ENCODE measurements around the gene PRPSAP2.
A peak's percentile ranks its signal among the peaks of the same experiment; 100 is the strongest.
"Not testable (repeated sequence)": the region's sequence is repeated elsewhere in the genome, so short reads cannot be mapped to it uniquely, and the experiment has no call there.

Gene PRPSAP2

DNA sequence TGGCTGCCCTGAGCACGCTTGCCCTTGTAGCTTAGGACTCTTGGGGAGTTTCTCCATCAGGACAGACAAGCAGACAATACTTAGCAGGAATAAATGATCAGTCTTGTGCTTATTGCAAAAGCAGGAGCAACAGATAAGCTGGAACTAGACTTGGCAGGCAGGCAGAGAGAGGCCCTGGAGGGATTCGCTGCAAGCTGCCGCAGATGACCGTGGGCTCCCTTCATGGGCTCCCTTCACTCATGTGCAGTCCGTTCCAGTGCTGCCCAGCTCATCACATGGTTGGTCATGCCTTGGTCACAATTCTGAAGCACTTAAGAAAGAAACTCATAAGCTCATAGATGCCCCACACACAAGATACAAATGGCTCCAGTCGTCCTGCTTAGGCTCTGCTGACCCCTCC lies 91.6 kb downstream of the PRPSAP2 start:
- H3K4me2 ChIP-seq (ENCODE audit: low read length), result no peak overlapping the region
- H3K4me3 ChIP-seq (ENCODE audit: low read length), result no peak overlapping the region
- H3K4me1 ChIP-seq (ENCODE audit: control insufficient read depth, insufficient read depth, low read length), result no peaks in the 10 kb centered on the region
- H3K27me3 ChIP-seq (ENCODE audit: control insufficient read depth, insufficient read depth, low read length), result peaks cover 65% of the 10 kb centered on the region
- no peaks in the 10 kb centered on the region for H3K9me3 ChIP-seq (replicated peaks; ENCODE audit: low read length)
- H3K9ac ChIP-seq (ENCODE audit: low read depth, low read length), result no peak overlapping the region
- no peaks in the 10 kb centered on the region for H3K36me3 ChIP-seq (ENCODE audit: insufficient read depth, low read length)

GRCh38 chr17:18950346-18950745 lies 92.4 kb downstream of the PRPSAP2 start:
- H3K4me1 ChIP-seq (ENCODE audit: control insufficient read depth, insufficient read depth, low read length), result no peaks in the 10 kb centered on the region

DNA sequence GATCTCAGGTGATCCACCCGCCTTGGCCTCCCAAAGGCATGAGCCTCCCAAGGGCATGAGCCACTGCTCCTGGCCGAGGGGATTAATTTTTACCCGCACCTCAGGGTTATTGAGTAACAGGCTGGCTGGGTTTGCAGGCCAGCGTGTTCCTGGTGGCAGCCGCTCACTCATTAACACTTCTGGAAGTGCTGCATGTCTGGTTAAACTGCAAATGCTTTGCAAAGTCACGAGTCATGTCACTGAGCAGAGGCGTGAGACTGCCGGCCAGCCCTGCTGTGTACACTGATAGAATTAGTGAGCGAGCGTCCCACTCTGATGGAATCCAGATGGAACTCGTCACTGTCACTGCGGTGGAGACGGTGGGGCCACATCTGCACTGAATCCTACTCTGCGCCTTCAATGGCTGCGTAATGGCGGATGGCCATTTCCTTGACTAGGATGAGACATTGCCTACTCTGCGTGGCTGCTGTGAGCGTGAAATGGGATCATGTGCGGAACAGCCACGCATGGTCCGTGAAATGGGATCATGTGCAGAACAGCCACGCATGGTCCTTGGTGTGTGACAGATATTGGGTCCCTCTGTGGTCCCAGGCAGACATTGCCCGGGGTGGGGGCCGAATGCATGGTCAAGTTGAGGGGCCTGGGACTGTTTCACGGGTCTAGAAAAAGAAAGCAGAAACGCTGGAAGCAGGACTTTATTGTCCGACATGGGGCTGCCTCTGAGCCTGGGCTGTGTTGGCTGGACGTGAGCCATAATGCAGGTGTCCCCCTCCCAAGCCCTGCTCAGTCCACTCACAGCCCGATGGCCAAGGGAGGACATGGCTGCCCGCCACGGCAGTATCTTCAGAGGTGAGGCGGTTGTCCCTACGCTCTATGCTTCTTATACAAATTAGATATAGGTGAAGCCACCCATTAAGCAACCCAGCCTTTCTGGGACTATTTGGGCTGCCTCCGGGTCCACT lies 93.3 kb downstream of the PRPSAP2 start:
- H3K4me1 ChIP-seq (ENCODE audit: control insufficient read depth, insufficient read depth, low read length), result no peaks in the 10 kb centered on the region
- H3K36me3 ChIP-seq (ENCODE audit: insufficient read depth, low read length), result no peaks in the 10 kb centered on the region
- H3K9ac ChIP-seq (ENCODE audit: low read depth, low read length), result no peak overlapping the region
- H3K4me2 ChIP-seq (ENCODE audit: low read length), result peak overlapping the region; percentile 19
- H3K27me3 ChIP-seq (ENCODE audit: control insufficient read depth, insufficient read depth, low read length), result peaks cover 50% of the 10 kb centered on the region
- no peak overlapping the region for H3K4me3 ChIP-seq (ENCODE audit: low read length)
- H3K9me3 ChIP-seq (replicated peaks; ENCODE audit: low read length), result no peaks in the 10 kb centered on the region

More at GRCh38 chr17:18950346-18950745, 92.4 kb downstream of the PRPSAP2 start:
- Histone ChIP-seq H3K4me2 (ENCODE audit: low read length) (no peak overlapping the region), H3K36me3 (ENCODE audit: insufficient read depth, low read length) (no peaks in the 10 kb centered on the region), H3K9ac (ENCODE audit: low read depth, low read length) (no peak overlapping the region), H3K27me3 (ENCODE audit: control insufficient read depth, insufficient read depth, low read length) (peaks cover 57% of the 10 kb centered on the region), H3K9me3 (replicated peaks; ENCODE audit: low read length) (no peaks in the 10 kb centered on the region), H3K4me3 (ENCODE audit: low read length) (no peak overlapping the region)

GRCh38 chr17:18951941-18952842 lies 94.3 kb downstream of the PRPSAP2 start, which contains the start of gene SLC5A10:
Gene SLC5A10, plus strand, starts transcription at chr17:18952165. Its CDS starts 41 bp downstream, at chr17:18952206.
- no peaks in the 10 kb centered on the region for H3K36me3 ChIP-seq (ENCODE audit: insufficient read depth, low read length)
- peak within 1 kb of the TSS; percentile 19 for H3K4me2 ChIP-seq (ENCODE audit: low read length)
- H3K9me3 ChIP-seq (replicated peaks; ENCODE audit: low read length), result no peaks in the 10 kb centered on the region
- no peaks in the 10 kb centered on the region for H3K4me1 ChIP-seq (ENCODE audit: control insufficient read depth, insufficient read depth, low read length)
- no peak within 1 kb of the TSS for H3K9ac ChIP-seq (ENCODE audit: low read depth, low read length)
- H3K4me3 ChIP-seq (ENCODE audit: low read length), result no peak within 1 kb of the TSS
- H3K27me3 ChIP-seq (ENCODE audit: control insufficient read depth, insufficient read depth, low read length), result peaks cover 43% of the 10 kb centered on the region

- Histone ChIP-seq H3K4me3 (ENCODE audit: low read length) (no peak overlapping the region), H3K9me3 (replicated peaks; ENCODE audit: low read length) (no peaks in the 10 kb centered on the region), H3K9ac (ENCODE audit: low read depth, low read length) (no peak overlapping the region), H3K27me3 (ENCODE audit: control insufficient read depth, insufficient read depth, low read length) (peaks cover 33% of the 10 kb centered on the region), H3K36me3 (ENCODE audit: insufficient read depth, low read length) (no peaks in the 10 kb centered on the region), H3K4me1 (ENCODE audit: control insufficient read depth, insufficient read depth, low read length) (no peaks in the 10 kb centered on the region), H3K4me2 (ENCODE audit: low read length) (no peak overlapping the region)
Observed at GRCh38 chr17:18953231-18953728, 95.3 kb downstream of the PRPSAP2 start.

DNA sequence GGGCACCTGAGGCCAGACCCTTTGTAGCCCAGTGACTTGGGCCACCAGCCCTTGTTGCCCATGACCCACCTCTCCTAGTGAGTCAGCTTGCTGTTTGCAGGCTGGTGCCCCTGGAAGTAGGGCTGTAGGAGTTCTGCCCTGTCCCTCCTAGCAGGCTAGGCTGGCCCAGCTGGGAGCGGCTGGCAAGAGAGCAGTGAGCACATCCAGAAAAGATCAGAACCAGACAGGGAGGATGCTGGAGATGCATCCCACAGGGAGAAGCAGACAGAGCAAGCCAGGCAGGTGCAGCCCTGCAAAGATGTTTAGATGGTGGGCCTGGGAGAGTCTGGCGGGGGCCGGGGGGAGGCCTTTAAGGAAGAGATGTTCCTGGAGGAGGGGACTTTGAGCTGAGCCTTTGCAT lies 96.4 kb downstream of the PRPSAP2 start:
- Histone ChIP-seq H3K9ac (ENCODE audit: low read depth, low read length) (no peak overlapping the region), H3K4me3 (ENCODE audit: low read length) (no peak overlapping the region), H3K4me2 (ENCODE audit: low read length) (no peak overlapping the region), H3K4me1 (ENCODE audit: control insufficient read depth, insufficient read depth, low read length) (no peaks in the 10 kb centered on the region), H3K9me3 (replicated peaks; ENCODE audit: low read length) (no peaks in the 10 kb centered on the region), H3K27me3 (ENCODE audit: control insufficient read depth, insufficient read depth, low read length) (peaks cover 33% of the 10 kb centered on the region), H3K36me3 (ENCODE audit: insufficient read depth, low read length) (no peaks in the 10 kb centered on the region)

- H3K9ac ChIP-seq (ENCODE audit: low read depth, low read length), result no peak overlapping the region
- H3K27me3 ChIP-seq (ENCODE audit: control insufficient read depth, insufficient read depth, low read length), result peaks cover 26% of the 10 kb centered on the region
- no peaks in the 10 kb centered on the region for H3K9me3 ChIP-seq (replicated peaks; ENCODE audit: low read length)
- no peak overlapping the region for H3K4me2 ChIP-seq (ENCODE audit: low read length)
- no peak overlapping the region for H3K4me3 ChIP-seq (ENCODE audit: low read length)
- H3K36me3 ChIP-seq (ENCODE audit: insufficient read depth, low read length), result no peaks in the 10 kb centered on the region
- H3K4me1 ChIP-seq (ENCODE audit: control insufficient read depth, insufficient read depth, low read length), result no peaks in the 10 kb centered on the region
Observed at GRCh38 chr17:18955009-18955408, 97.1 kb downstream of the PRPSAP2 start.

DNA sequence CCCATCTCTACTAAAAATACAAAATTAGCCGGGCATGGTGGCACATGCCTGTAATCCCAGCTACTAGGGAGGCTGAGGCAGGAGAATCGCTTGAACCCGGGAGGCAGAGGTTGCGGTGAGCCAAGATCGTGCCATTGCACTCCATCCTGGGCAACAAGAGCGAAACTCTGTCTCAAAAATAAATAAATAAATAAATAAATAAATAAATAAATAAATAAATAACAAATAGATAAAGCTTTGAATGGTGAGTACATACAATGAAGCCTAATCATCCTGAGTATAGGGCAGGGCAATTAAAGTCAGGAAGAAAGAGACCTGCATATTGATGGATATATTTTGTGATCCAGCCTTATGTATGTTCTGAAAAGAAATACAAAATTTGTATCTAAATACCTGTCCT lies 98.1 kb downstream of the PRPSAP2 start:
- not testable (repeated sequence) for H3K4me3 ChIP-seq (ENCODE audit: low read length); H3K36me3 ChIP-seq (ENCODE audit: insufficient read depth, low read length); H3K4me2 ChIP-seq (ENCODE audit: low read length); H3K4me1 ChIP-seq (ENCODE audit: control insufficient read depth, insufficient read depth, low read length); H3K9ac ChIP-seq (ENCODE audit: low read depth, low read length); H3K9me3 ChIP-seq (replicated peaks; ENCODE audit: low read length)
- H3K27me3 ChIP-seq (ENCODE audit: control insufficient read depth, insufficient read depth, low read length), result peaks cover 17% of the 10 kb centered on the region

DNA sequence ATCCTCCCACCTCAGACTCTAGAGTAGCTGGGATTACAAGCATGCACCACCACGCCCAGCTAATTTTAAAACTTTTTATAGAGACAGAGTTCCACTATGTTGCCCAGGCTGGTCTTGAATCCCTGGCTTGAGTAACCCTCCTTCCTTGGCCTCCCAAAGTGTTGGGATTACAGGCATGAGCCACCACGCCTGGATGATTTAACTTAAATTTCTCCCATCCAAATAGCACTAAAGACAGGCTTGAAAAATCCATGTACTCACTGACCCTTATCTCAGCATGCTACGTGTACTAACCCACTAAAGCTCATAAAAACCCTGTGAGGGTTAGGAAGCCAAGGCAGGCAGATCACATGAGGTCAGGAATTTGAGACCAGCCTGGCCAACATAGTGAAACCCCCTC lies 98.7 kb downstream of the PRPSAP2 start:
- H3K9me3 ChIP-seq (replicated peaks; ENCODE audit: low read length), result no peaks in the 10 kb centered on the region
- H3K27me3 ChIP-seq (ENCODE audit: control insufficient read depth, insufficient read depth, low read length), result peaks cover 11% of the 10 kb centered on the region
- H3K4me2 ChIP-seq (ENCODE audit: low read length), result no peak overlapping the region
- no peak overlapping the region for H3K4me3 ChIP-seq (ENCODE audit: low read length)
- peaks cover 2% of the 10 kb centered on the region for H3K4me1 ChIP-seq (ENCODE audit: control insufficient read depth, insufficient read depth, low read length)
- H3K9ac ChIP-seq (ENCODE audit: low read depth, low read length), result no peak overlapping the region
- no peaks in the 10 kb centered on the region for H3K36me3 ChIP-seq (ENCODE audit: insufficient read depth, low read length)

GRCh38 chr17:18957831-18958230 lies 99.9 kb downstream of the PRPSAP2 start:
- no peaks in the 10 kb centered on the region for H3K36me3 ChIP-seq (ENCODE audit: insufficient read depth, low read length)
- peaks cover 2% of the 10 kb centered on the region for H3K27me3 ChIP-seq (ENCODE audit: control insufficient read depth, insufficient read depth, low read length)
- no peaks in the 10 kb centered on the region for H3K9me3 ChIP-seq (replicated peaks; ENCODE audit: low read length)
- no peak overlapping the region for H3K4me2 ChIP-seq (ENCODE audit: low read length)
- H3K4me1 ChIP-seq (ENCODE audit: control insufficient read depth, insufficient read depth, low read length), result peaks cover 14% of the 10 kb centered on the region
- H3K9ac ChIP-seq (ENCODE audit: low read depth, low read length), result no peak overlapping the region
- no peak overlapping the region for H3K4me3 ChIP-seq (ENCODE audit: low read length)

DNA sequence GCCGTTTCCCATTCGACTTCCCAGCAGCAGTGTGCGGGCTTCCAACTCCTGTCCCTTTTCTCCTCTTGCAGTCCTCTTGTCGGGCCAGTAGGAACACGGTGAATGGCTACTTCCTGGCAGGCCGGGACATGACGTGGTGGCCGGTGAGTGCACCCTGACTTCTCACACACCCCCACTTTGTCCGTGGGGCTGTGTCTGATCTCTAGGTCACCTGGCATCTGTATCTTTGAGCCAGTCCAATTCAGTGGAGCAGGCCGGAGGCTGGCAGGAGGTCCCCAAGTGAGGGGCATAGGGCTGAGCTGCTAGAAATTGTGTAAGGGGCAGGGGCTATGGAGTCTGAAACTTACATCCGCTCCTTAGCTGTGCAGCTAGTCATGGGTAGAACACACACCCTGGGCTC lies 100.7 kb downstream of the PRPSAP2 start:
- peaks cover 22% of the 10 kb centered on the region for H3K4me1 ChIP-seq (ENCODE audit: control insufficient read depth, insufficient read depth, low read length)
- H3K9ac ChIP-seq (ENCODE audit: low read depth, low read length), result no peak overlapping the region
- H3K4me3 ChIP-seq (ENCODE audit: low read length), result no peak overlapping the region
- H3K9me3 ChIP-seq (replicated peaks; ENCODE audit: low read length), result no peaks in the 10 kb centered on the region
- H3K27me3 ChIP-seq (ENCODE audit: control insufficient read depth, insufficient read depth, low read length), result peaks cover 2% of the 10 kb centered on the region
- no peak overlapping the region for H3K4me2 ChIP-seq (ENCODE audit: low read length)
- H3K36me3 ChIP-seq (ENCODE audit: insufficient read depth, low read length), result no peaks in the 10 kb centered on the region

Measured in skeletal muscle satellite cell (primary cell).